Measurements from ENCODE around the gene PRDM8.

- TF ChIP-seq, protein P1, sequence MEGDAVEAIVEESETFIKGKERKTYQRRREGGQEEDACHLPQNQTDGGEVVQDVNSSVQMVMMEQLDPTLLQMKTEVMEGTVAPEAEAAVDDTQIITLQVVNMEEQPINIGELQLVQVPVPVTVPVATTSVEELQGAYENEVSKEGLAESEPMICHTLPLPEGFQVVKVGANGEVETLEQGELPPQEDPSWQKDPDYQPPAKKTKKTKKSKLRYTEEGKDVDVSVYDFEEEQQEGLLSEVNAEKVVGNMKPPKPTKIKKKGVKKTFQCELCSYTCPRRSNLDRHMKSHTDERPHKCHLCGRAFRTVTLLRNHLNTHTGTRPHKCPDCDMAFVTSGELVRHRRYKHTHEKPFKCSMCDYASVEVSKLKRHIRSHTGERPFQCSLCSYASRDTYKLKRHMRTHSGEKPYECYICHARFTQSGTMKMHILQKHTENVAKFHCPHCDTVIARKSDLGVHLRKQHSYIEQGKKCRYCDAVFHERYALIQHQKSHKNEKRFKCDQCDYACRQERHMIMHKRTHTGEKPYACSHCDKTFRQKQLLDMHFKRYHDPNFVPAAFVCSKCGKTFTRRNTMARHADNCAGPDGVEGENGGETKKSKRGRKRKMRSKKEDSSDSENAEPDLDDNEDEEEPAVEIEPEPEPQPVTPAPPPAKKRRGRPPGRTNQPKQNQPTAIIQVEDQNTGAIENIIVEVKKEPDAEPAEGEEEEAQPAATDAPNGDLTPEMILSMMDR (conservative IDR thresholded peaks at IDR 0.05; ENCODE audit: low read length): no peak
- no peak for TF ChIP-seq EZH2phosphoT487 (IDR thresholded peaks at IDR 0.05; ENCODE audit: borderline replicate concordance, low read depth, low read length)
These were observed 12.2 kb upstream of the PRDM8 start for GRCh38 chr4:80184825-80185756.
